NCI-H1092 treated with DMSO at 0.1 percent for 48 hours (cell line): ENCODE results near the gene RRP7A.
"Not testable (repeated sequence)": the region's sequence is repeated elsewhere in the genome, so short reads cannot be mapped to it uniquely, and the experiment has no call there.

Experiments used
- DNase-seq: peaks from one replicate; lab custom pipeline; 2025; lab: John Stamatoyannopoulos, UW

The RRP7A gene

DNA sequence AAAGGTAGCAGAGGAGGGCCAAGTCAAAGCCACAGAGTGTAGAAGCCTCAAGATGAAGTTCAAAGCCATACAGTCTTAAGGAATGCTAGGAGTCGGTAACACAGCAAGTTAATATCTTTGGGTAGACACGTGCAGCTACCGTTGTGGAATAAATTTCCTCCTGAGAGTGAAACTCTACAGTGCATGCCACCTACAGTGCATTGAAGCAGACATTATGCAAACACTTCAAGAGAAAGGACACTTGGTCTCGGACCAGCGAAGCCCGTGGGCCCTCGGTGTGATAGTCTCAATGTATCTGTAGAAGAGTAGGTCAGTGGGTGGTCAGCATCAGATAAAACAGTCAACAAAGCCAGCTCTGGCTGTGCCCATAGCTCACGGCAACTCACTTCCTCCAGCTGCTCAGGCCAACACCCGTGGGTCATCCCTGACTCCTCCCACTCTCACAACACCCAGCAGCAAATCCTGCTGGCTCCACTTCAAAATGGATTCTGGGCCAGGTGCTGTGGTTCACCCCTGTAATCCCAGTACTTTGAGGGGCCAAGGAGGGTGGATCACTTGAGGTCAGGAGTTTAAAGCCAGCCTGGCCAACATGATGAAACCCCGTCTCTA is 24.0 kb downstream of the RRP7A start:
- peak; percentile 12 for DNase-seq

DNA sequence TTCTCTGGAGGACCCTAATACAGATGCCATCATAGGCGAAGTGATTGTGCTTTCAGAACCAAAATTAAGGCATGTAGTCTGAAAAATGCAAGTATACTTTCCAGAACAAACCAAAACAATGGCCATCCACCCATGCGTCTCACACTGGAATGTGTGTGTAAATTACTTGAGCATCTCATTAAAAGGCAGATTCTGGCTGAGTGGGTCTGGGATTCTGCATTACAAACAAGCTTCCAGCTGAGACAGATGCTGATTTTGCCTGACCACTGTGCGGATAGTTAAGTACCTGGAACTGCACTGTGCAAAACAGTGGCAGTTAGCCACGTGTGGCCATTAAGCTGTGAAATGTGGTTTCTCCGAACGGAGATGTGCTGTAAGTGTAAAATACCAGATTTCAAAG is 26.2 kb downstream of the RRP7A start:
- no peak for DNase-seq

DNA sequence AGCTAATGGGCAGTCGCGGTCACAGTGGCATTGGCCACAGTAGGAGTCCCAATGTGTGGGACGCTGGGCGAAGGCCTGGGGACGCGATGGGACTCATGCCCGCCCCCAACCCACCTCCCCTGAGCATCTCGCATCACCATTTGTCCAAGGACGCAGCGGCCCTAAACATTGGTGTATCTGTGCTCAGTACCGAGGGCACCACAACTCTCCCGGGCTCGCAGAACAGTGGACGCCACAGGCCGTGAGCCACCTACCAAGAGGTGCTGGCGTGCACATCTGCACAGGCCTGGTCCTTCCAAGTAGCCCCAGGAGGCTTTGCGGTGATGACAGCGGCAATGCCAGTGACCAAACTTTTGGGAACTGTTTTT is 27.3 kb downstream of the RRP7A start:
- DNase-seq, result no peak

DNA sequence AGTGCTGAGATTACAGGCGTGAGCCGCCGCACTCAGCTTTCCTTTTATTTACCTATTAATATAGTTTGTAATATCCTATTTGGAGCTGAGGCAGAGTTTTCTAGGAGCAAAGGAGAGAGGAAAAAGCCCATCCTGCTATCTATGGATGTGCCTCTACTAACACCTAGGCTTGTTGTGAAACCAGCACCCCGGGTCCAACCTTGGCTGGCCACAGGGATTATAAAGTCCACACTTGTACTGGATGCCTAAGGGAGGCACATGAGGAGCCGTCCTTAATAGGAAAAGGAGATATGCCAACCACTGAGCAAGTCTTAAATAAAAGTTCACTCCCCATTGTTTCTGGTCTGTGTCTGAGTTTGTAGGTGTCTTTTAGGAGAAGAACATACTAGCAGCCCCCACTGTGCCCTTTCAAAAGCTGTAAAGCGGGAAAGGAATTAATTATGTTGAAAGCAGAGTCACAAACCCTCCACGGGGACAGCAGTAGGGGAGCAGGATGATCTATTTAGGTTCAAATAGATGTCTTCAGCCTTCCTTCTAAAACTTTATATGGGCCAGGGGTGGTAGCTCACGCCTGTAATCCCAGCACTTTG is 29.3 kb downstream of the RRP7A start:
- DNase-seq, result no peak

DNA sequence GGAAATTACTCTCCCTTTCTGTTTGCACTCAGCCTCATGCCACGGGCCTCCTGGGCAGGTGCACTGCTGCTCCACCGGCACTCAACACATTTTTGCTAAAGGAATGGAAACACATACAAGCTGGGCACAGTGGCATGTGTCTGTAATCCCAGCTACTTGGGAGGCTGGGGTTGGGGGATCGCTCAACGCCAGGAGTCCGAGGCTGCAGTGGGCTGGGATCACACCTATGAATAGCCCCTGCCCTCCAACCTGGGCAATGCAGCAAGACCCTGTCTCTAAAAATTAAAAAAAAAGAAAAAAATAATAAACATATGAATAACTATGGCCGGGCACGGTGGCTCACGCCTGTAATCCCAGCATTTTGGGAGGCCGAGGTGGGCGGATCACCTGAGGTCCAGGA is 30.6 kb downstream of the RRP7A start:
- no peak for DNase-seq

DNA sequence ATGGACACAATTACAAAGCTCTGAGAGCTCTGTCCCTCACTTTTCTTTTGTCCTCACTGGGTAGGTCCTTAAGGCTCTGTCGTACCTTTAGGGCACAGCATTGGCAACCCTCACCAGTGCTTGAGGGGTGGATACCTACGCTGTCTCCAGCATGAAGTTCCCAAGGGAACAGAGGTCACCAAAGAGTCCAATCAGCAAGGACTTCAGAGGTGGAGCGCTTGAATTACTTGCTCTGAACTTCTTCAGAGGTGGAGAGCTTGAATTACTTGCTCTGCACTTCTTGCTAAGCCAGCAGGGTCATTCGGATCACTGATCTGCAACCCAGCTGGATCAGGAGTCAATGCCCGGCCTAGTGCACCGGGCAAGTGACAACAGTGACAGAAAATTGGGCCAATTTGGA is 35.1 kb downstream of the RRP7A start:
- no peak for DNase-seq

DNA sequence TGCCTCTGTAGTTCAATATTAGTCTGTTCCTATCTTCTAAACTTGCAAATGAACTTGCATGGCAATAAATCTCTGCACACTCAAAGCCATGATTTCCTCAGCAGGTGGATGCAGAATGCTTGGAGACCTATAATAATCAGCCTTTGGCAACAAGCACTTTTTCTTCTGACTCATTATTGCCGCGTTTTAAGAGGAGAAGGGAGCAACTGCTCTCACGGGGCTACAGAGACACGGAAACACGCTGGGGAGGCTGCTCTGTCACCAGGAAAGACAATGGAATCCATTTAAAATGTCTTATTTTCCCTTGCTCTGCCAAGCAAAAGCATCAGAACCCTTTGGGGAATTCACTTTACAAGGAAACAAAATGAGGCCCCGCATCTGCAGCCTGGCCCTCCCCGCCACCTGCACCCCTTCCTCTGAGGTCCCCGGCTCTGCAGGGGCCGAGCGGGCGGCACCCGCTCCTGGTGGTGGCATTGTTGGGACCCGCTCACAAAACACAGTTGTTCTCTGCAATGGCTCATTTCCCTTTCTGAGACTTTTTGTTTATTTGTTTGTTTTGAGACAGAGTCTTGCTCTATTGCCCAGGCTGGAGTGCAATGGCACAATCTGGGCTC is 35.9 kb downstream of the RRP7A start:
- not testable (repeated sequence) for DNase-seq

DNA sequence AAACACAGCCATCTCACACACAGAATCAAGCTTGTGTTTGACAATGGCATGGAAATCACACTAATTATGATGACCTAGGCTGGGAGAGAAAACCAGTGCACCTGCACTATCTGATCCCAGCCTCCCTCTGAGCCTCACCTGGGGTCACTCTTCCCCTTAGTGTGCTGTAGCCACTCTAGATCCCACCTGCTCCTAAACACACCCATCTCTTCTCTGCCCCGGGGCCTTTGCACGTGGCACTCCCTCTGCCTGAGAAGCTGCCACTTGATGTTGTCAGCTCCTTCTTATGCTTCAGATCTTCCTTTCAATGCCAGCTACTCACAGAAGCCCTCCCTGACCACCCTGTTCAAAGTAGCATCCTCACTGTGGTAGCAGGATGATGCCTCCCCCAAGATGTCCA is 44.5 kb downstream of the RRP7A start:
- DNase-seq, result no peak

DNA sequence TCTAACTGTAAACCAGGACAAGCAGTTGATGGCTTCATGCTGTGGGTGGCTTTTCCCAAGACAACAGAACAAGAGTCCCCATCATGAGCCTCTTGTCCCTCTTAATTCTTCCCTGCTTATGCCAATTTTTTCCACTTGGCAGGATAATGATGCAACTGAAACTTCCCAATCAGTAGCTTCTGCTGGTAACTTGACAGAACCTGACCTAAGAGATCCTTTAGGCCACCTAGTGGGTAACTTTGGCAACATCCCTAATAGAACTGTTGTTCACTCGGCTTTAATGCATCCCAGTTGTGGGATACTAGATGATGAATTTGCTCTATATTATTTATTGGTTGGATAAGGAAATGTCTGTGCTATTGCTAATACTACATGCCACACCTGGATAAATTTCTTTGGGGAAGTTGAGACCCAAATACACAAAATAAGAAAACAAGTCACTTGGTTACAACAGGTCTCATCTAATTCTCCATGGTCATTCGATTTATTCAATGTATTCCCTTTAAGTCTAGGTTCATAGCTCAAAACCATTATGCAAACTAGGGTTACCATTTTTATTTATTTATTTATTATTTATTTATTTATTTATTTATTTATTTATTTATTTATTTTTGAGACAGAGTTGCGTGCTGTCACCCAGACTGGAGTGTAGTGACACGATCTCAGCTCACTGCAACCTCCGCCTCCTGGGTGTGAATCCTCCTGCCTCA is 46.0 kb downstream of the RRP7A start:
- peak; percentile 31 for DNase-seq

DNA sequence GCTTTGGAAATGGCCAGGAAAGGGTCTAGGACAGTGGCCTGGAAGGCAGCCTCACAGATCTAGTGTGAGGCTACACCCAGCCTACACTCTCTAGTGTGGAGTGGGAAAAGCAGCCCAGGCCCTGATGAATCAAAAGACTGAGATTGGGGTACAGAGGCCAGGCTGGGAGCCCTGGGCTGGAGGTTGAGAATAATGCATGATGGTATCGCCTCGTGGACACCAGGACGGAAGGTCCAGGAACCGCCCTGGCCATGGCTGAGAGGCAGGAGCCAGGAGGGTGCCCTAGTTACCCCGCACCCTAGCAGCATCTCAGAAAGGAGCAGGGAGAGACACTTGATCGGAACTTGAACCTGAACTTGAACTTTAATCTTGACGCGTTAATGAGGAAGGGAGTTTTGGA is 46.9 kb downstream of the RRP7A start:
- no peak for DNase-seq

DNA sequence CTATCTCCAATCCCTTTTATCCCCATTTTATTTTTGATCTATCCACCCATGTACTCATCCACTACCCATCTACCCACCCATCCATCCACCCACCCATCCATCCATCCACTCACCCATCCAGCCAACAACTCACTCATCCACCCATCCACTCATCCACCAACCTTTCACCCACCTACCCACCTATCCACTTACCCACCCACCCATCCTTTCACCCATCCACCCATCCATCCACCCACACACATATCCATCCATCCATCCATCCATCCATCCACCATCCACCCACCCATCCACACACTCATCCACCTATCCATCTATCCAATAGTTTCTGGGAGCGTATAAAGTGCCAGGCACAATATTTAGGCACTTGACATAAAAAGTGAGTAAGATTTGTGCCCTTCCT is 48.2 kb downstream of the RRP7A start:
- no peak for DNase-seq

DNA sequence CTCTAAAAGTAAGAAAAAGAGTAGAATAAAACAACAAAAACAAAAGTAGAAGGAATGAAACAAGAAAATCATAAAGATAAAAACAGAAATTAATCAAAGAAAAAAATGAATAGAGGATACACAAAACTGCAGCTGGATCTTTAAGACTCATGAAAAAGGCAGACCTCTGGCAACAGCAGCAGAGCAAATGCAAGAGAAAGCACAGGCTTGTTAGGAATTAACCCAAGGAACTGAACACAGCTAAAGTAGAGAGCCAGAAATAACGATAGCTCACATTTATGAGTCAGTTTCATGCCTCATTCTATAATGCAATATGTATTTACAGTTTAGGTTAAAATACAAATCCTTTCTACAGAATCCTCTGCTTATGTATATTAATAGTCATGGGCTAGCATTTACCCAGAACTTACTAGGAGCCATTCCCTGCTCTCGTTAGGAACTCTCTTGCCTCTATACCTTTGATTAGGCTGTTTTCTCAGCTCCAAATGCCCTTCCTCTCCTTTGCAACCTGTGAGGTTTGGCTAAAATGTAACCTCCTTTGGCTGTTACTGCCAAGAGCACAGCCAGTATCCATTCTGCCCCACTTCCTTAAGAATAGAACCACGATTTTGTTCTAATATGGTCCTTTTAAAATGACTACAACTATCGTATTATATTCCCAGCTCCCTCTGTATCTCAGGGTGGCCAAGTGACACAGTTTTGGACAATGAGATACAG is 49.1 kb downstream of the RRP7A start:
- no peak for DNase-seq

DNA sequence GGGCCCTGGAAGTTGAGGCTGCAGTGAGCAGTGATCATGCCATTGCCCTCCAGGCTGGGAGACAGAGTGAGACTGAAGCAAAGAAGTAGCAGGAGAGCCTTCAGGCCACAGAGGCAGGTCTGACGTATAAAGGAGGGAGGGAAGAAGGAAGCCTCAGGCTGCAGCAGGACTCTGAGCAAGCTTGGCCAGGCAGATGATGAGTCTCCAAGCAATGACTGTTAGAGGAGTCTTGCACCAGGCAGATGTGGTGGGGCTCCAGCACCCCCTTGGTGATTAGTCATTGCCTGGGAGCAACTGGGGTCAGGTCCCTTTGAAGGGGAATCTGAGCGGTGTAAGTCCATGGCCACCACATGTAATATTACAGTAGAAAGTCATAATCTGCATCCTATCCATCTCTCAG is 50.8 kb downstream of the RRP7A start:
- DNase-seq, result no peak

DNA sequence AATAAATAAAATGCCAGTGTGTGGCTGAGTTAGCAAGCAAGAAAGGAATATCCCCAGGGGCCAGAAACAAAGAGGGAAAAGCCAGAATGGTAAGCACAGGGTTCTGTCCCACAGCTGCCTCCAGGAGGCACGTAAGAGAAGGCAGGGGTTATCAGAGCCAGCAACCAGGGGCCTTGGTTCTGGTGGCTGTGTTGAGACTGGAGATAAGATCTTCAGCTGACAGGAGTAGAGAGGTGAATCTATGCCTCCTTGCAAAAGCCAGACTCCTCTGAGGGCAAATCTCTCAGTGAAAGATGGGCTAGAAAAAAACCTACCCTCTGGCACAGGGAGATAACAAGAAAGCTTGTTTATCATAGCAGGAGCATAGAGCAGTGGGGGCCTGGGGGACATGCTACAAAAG is 57.6 kb downstream of the RRP7A start:
- peak; percentile 27 for DNase-seq

DNA sequence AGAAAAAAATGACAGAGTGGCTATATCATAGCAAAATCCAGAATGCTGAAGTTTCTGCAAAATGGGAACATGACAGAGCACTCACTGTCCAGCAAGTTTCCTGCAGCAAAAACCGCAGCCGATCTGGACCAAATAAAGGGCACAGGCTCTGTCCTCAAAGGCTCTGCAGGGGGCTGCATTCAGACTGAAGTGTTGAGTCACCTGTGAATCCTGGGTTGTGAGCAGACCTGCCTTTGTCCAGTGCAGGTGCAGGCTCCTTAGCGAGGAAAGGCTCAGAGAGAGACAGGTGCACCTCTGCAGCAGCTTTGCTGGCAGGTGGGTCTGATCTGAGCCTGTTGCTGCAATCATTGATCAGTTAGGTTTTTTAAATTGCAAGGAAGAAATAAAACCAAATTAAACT is 58.1 kb downstream of the RRP7A start:
- peak; percentile 41 for DNase-seq
